GM12878 (cell line): ENCODE results near the gene TECPR1. TPM values are rescaled to one million over a fixed set of nuclear protein-coding genes. Genes with fewer than 3 reads are reported as not detected.

ENCODE experiments used
- ATAC-seq: fragments of 200-7000 bp; cut with Tn5 transposase; 3 replicates; pipeline ENCODE4 v1.9.1; 2020; ENCODE audit warnings: mild to moderate bottlenecking, moderate library complexity
- BruUV-seq: library from RNA; stranded (reverse); fragments of 400-500 nt; replicated peaks from 2 replicates; lab custom pipeline; 2021; lab: Mats Ljungman, UMichigan
- CTCF ChIA-PET: fragments of 300-600 bp; sonication (Branson Sonifier 250); formaldehyde crosslinking; extraction: SDS; loops from one replicate; lab custom pipeline; 2021; ENCODE audit warnings: inconsistent platforms; lab: Yijun Ruan, JAX
- POLR2A ChIA-PET: fragments of 350-600 bp; formaldehyde crosslinking; extraction: SDS; loops from one replicate; lab custom pipeline; 2021; ENCODE audit warnings: inconsistent platforms; lab: Charles Lee
- RAD21 ChIA-PET: fragments of 300-600 bp; sonication (Branson Sonifier 250); formaldehyde crosslinking; loops from one replicate; lab custom pipeline; 2023; ENCODE audit warnings: antibody characterized with exemption; ENCODE audit not compliant: unreplicated experiment; lab: Charles Lee
- SMC1A ChIA-PET: fragments of 300-600 bp; sonication (Branson Sonifier 250); formaldehyde crosslinking; loops from one replicate; lab custom pipeline; 2023; ENCODE audit not compliant: unreplicated experiment, uncharacterized antibody; lab: Charles Lee
- DNase-seq: peaks from one replicate; pipeline ENCODE4 v3.0.0-alpha.2; 2011; ENCODE audit warnings: low read depth, low spot score
- FAIRE-seq: peaks from 3 replicates; lab custom pipeline; 2011; peaks lifted over from hg19 to GRCh38; lab: Jason Lieb, UNC
- H2AFZ ChIP-seq: 2 replicates; pipeline ENCODE4 v1.6.0; 2011; ENCODE audit warnings: low read depth, low read length, control low read depth; ENCODE audit not compliant: control insufficient read depth
- H3K27ac ChIP-seq: 2 replicates; pipeline ENCODE4 v1.5.1; 2011; ENCODE audit warnings: control low read depth; ENCODE audit not compliant: control insufficient read depth, insufficient read depth
- H3K27me3 ChIP-seq, 2 experiments: replicated peaks in 1 of 2; 2 replicates each; pipeline versions ENCODE4 v1.6.0 to v1.6.1; 2011; ENCODE audit warnings: low read length in 1 of 2; ENCODE audit not compliant: control insufficient read depth in 2 of 2, insufficient read depth in 2 of 2
- H3K36me3 ChIP-seq, 2 experiments: 2 replicates each; pipeline ENCODE4 v1.5.1; 2011; ENCODE audit warnings: low read length in 1 of 2; ENCODE audit not compliant: control insufficient read depth in 2 of 2, insufficient read depth in 2 of 2
- H3K4me1 ChIP-seq: 2 replicates; pipeline ENCODE4 v1.6.1; 2011; ENCODE audit warnings: mild to moderate bottlenecking, low read length, moderate library complexity, mixed read lengths; ENCODE audit not compliant: control insufficient read depth, insufficient read depth
- H3K4me2 ChIP-seq: 2 replicates; pipeline ENCODE4 v1.6.0; 2011; ENCODE audit warnings: control low read depth; ENCODE audit not compliant: control insufficient read depth, insufficient read depth
- H3K4me3 ChIP-seq: fragments of 200-600 bp; sonication (generic); 2 replicates; pipeline ENCODE4 v1.5.1; 2016
- H3K79me2 ChIP-seq: 2 replicates; pipeline ENCODE4 v1.6.0; 2011; ENCODE audit warnings: low read length; ENCODE audit not compliant: control insufficient read depth, insufficient read depth
- H3K9ac ChIP-seq: 2 replicates; pipeline ENCODE4 v1.8.0; 2011; ENCODE audit warnings: low read length, control low read depth, mixed read lengths; ENCODE audit not compliant: control insufficient read depth, insufficient read depth
- H3K9me3 ChIP-seq: replicated peaks from 3 replicates; pipeline ENCODE4 v1.5.1; 2011; ENCODE audit warnings: mild to moderate bottlenecking, low read length; ENCODE audit not compliant: control insufficient read depth, insufficient read depth
- H4K20me1 ChIP-seq: 2 replicates; pipeline ENCODE4 v1.6.0; 2011; ENCODE audit not compliant: control insufficient read depth, insufficient read depth
- CHD1 ChIP-seq: IDR thresholded peaks from 2 replicates; pipeline ENCODE4 v1.6.1; 2012; ENCODE audit warnings: low read depth, low read length, improper control_type of control experiment
- CREB1 ChIP-seq: IDR thresholded peaks from 2 replicates; pipeline ENCODE4 v1.6.1; 2012; ENCODE audit warnings: low read depth, mild to moderate bottlenecking, inconsistent platforms
- EED ChIP-seq: sonication (generic); IDR thresholded peaks from 2 replicates; pipeline ENCODE4 v1.6.1; 2016; ENCODE audit warnings: antibody characterized with exemption, low read depth
- FOS ChIP-seq: IDR thresholded peaks from 3 replicates; pipeline ENCODE4 v1.6.1; 2011; ENCODE audit warnings: borderline replicate concordance; ENCODE audit not compliant: insufficient read length; ENCODE audit errors: extremely low read depth
- KAT2A ChIP-seq: conservative IDR thresholded peaks from 2 replicates; pipeline ENCODE4 v1.6.1; 2011; ENCODE audit warnings: low read depth, low read length; ENCODE audit not compliant: control insufficient read depth
- MTA2 ChIP-seq: fragments of 450-650 bp; IDR thresholded peaks from 2 replicates; pipeline ENCODE4 v1.6.1; 2016; ENCODE audit warnings: low read depth, mild to moderate bottlenecking, moderate library complexity
- NFXL1 ChIP-seq: fragments of 450-650 bp; IDR thresholded peaks from 2 replicates; pipeline ENCODE4 v1.6.1; 2017; ENCODE audit warnings: antibody characterized with exemption, mild to moderate bottlenecking, borderline replicate concordance
- NRF1 ChIP-seq: conservative IDR thresholded peaks from 2 replicates; pipeline ENCODE4 v1.6.1; 2011; ENCODE audit warnings: mild to moderate bottlenecking, low read depth, low read length, improper control_type of control experiment
- RELB ChIP-seq: fragments of 450-650 bp; IDR thresholded peaks from 2 replicates; pipeline ENCODE4 v1.6.1; 2017; ENCODE audit warnings: low read depth, mild to moderate bottlenecking, moderate library complexity
- RUNX3 ChIP-seq: IDR thresholded peaks from 2 replicates; pipeline ENCODE4 v1.6.1; 2012; ENCODE audit warnings: low read length, inconsistent platforms
- SRF ChIP-seq, 2 experiments: IDR thresholded peaks; 2 replicates each; pipeline ENCODE4 v1.6.1; 2011; ENCODE audit warnings: low read depth in 2 of 2, low read length in 2 of 2, mild to moderate bottlenecking in 1 of 2, moderate library complexity in 1 of 2
- TAF1 ChIP-seq: IDR thresholded peaks from 2 replicates; pipeline ENCODE4 v1.6.1; 2011; ENCODE audit warnings: mild to moderate bottlenecking, low read depth, low read length, borderline replicate concordance
- TBL1XR1 ChIP-seq: IDR thresholded peaks from 2 replicates; pipeline ENCODE4 v1.6.1; 2012; ENCODE audit warnings: low read depth, low read length, improper control_type of control experiment
- TCF12 ChIP-seq: IDR thresholded peaks from 2 replicates; pipeline ENCODE4 v1.6.1; 2011; ENCODE audit warnings: low read depth, mild to moderate bottlenecking, low read length
- ZNF622 ChIP-seq: fragments of 450-650 bp; IDR thresholded peaks from 2 replicates; pipeline ENCODE4 v1.6.1; 2017; ENCODE audit warnings: mild to moderate bottlenecking, inconsistent platforms
- WGBS: methylation state at CpG from one replicate; pipeline ENCODE4 v1.1.6; 2016; ENCODE audit warnings: low lambda C conversion rate; ENCODE audit not compliant: insufficient replicate concordance, insufficient coverage; ENCODE audit errors: missing lambda C conversion rate; 5-methylcytosine and 5-hydroxymethylcytosine counted together
- in situ Hi-C: fragments of 300-500 bp; cut with MboI; formaldehyde crosslinking; loops from 9 replicates; pipeline ENCODE4 v1.14.3; 2018; ENCODE audit warnings: mixed read lengths
- intact Hi-C: fragments of 100-400 bp; cut with micrococcal nuclease; formaldehyde crosslinking; loops from one replicate; pipeline ENCODE4 v1.14.2; 2022; ENCODE audit not compliant: unreplicated experiment
- polyA plus RNA-seq, 11 experiments: library from polyadenylated mRNA; depleted of rRNA in 4 of 11; unstranded in 6 of 11; stranded (reverse) in 5 of 11; fragments of >200 nt; fragmentation: Nextera tagmentation in 4 of 11; fragmentation: Illumina TruSeq in 1 of 11; extraction: Ambion mirVana in 4 of 11; extraction: Trizol in 1 of 11; gene quantifications; 1 replicate in 1 of 11; 2 replicates in 10 of 11; pipeline versions ENCODE4 v1.2.1 to v1.2.3, GENCODE V29; 2011 to 2016; ENCODE audit warnings: inconsistent platforms in 2 of 11, missing spikeins in 2 of 11, low read depth in 1 of 11
- total RNA-seq, 4 experiments: library from RNA; depleted of rRNA in 3 of 4; stranded (reverse); fragments of >200 nt in 3 of 4; fragmentation: Illumina TruSeq in 1 of 4; extraction: Trizol in 1 of 4; gene quantifications; 2 replicates each; pipeline versions ENCODE4 v1.2.1 to v1.2.3, GENCODE V29; 2013 to 2021
- TF ChIP-seq, protein P1 (sequence below): IDR thresholded peaks from 2 replicates; pipeline ENCODE4 v1.6.1; 2011; ENCODE audit warnings: low read depth, low read length, improper control_type of control experiment, borderline replicate concordance

The TECPR1 gene
- total and polyA plus RNA-seq, 10 of the 15 experiments (the other 5 are each of a cell fraction or from before 2014, with no cell fraction given) = 0.26 to 16.8 (median 4.2) TPM

DNA sequence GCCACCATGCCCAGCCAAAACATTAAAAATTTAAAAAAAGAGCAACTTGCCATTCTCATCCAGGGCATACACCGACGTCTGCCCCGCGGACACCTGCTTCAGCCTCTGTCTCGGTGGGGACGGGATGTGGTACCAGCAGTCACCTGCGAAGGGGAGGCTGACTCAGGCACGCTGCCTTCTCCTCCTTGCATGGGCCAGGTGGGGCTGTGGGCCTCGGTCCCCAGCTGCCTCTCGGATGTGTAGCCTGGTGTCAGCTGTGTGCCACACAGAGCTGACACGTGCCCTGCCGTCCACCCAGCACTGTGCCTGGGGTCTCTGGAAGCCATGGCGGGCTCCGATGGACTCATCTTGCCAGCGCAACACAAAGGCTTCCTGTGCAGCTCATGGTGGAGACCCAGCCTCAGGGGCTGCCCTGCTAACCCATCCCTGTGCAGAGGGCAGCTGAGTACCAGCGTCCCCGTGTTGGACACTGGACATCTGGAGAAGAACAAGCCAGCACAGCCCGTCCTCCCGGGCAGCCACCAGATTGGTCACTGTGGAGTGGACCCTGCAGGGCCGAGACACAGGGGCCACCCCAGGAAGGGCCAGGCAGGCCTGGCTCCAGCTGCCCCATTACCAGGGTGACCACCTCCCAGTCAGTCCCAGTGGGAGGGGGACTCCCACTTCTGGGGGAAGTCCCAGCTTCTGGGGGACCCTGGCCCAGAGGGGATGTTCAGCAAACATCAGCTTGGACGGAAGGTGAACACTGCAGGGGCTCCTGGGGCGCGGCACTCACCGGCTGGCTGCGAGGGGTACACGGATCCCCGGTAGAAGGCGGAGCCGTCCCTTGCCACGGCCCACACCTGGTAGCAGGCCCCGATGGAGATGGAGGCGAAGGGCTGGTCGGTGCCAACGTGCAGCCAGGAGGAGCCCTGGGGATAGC lies 30.2 kb downstream of the TECPR1 start:
- Histone ChIP-seq H3K9ac (no peak overlapping the region), H3K79me2 (no peaks in the 10 kb centered on the region), H3K27ac (no peak overlapping the region), H3K4me3 (no peak overlapping the region), H4K20me1 (no peaks in the 10 kb centered on the region), H3K9me3 (no peaks in the 10 kb centered on the region), H3K27me3 (no peaks in the 10 kb centered on the region), H3K4me1 (peaks cover 24% of the 10 kb centered on the region), H3K36me3 (no peaks in the 10 kb centered on the region), H2AFZ (no peak overlapping the region), H3K4me2 (no peak overlapping the region)
- 98% methylated on average over 33 of the region's 34 CpGs for WGBS
- ChIA-PET CTCF (no interaction called here), POLR2A (no interaction called here), RAD21 (no interaction called here), SMC1A (no interaction called here)
- in situ Hi-C loops = no loop called here
- TF ChIP-seq, protein P1, sequence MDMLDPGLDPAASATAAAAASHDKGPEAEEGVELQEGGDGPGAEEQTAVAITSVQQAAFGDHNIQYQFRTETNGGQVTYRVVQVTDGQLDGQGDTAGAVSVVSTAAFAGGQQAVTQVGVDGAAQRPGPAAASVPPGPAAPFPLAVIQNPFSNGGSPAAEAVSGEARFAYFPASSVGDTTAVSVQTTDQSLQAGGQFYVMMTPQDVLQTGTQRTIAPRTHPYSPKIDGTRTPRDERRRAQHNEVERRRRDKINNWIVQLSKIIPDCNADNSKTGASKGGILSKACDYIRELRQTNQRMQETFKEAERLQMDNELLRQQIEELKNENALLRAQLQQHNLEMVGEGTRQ = no peak
- TF ChIP-seq TAF1 = no peak
- TF ChIP-seq KAT2A = no peak
- no peak for TF ChIP-seq CHD1
- TF ChIP-seq ZNF622 = no peak
- no peak for TF ChIP-seq TBL1XR1
- TF ChIP-seq RELB = no peak
- TF ChIP-seq FOS = no peak
- TF ChIP-seq RUNX3 = no peak
- no peak for TF ChIP-seq EED
- TF ChIP-seq NFXL1 = no peak
- TF ChIP-seq NRF1 = no peak
- no peak for TF ChIP-seq TCF12
- TF ChIP-seq MTA2 = no peak
- TF ChIP-seq SRF (IDR thresholded peaks at IDR 0.05; ENCODE audit: low read depth in 2 of 2, low read length in 2 of 2) = no peak
- TF ChIP-seq CREB1 = no peak
- BruUV-seq = no TSS peak
- ATAC-seq (no peak), FAIRE-seq (no peak), DNase-seq (no peak)
- intact Hi-C loops = no loop called here
